NOMO-1 (cell line): ENCODE results near the gene TMEFF2.

Experiments
- DNase-seq, 2 experiments: peaks; one replicate each; lab custom pipeline; 2025; ENCODE audit not compliant: unreplicated experiment in 2 of 2; lab: John Stamatoyannopoulos, UW

TMEFF2 gene, protein sequence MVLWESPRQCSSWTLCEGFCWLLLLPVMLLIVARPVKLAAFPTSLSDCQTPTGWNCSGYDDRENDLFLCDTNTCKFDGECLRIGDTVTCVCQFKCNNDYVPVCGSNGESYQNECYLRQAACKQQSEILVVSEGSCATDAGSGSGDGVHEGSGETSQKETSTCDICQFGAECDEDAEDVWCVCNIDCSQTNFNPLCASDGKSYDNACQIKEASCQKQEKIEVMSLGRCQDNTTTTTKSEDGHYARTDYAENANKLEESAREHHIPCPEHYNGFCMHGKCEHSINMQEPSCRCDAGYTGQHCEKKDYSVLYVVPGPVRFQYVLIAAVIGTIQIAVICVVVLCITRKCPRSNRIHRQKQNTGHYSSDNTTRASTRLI

DNA sequence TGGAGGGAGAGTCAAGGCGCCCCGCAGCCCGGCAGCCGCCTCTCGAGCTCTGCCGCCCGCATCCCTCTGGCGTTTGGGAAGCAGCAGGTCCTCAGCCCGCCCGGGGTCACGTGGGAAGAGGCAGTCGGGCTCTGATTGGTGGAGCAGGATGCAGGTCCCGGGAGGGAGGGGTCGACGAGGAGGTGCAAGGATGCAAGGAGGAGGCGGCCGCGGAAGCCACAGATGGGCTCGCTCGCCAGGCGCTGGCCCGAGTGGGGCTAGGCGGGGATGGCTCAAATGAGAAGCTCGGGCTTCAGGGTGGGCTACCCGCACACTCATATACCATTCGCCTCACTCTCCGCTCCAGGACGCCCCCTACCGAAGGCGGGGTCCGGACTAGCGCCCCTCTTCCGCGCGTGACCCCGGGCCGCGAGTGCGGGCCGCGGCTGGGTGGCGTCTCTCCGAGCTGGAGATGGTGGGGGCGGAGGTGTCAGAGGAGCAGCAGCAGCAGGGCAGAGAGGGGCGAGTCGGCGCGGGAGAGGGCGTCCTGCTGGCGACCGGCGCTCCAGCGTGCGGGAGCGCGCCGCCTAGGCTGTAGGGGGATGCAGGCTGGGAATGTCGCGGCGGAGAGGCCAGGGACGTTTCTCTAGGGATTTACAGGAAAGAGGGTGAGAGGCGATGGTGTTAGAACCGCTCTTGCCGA is at the start of gene TMEFF2:
TMEFF2 (minus strand) TSS at position 68 of the 682 bp plus-strand sequence. CDS start 409 bp downstream, outside the sequence.
- DNase-seq, result no peak

DNA sequence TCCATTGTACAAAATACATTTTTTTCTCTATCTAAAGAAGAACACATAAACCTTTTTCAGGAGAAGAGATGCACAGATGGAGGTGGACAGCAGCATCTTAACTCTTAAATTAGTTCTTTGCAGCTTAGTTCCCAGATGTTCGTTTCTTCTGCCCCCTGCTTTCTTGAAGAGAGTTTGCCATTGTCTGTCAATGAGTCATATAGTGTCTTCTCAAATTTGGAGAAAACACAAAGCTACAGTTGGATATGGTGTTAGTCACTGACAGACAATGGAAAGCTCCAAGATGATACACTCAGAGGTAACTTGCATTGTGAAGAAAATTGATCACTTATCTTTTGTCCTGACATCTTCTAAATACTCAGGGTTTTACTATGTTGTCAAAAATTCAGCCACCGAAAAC is 48.8 kb upstream of the TMEFF2 start:
- no peak for DNase-seq

DNA sequence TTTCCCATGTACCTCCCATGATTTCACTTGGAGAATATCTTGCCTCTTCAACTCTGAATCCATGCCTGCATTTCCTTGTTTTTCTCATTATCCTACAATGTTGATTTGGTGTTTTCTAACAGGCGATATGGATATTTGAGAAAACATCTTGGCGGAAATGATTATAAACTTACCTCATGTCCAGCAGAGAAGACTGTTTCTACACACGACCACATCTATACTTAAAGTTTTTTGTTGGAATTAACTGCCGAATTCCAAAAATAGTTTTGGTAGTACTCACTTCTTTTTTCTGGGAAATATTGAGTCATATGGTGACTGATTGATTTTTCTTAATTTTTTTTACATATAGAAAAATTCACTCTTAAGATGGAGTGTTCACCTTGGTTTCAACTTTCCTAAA is 41.4 kb upstream of the TMEFF2 start:
- no peak for DNase-seq

DNA sequence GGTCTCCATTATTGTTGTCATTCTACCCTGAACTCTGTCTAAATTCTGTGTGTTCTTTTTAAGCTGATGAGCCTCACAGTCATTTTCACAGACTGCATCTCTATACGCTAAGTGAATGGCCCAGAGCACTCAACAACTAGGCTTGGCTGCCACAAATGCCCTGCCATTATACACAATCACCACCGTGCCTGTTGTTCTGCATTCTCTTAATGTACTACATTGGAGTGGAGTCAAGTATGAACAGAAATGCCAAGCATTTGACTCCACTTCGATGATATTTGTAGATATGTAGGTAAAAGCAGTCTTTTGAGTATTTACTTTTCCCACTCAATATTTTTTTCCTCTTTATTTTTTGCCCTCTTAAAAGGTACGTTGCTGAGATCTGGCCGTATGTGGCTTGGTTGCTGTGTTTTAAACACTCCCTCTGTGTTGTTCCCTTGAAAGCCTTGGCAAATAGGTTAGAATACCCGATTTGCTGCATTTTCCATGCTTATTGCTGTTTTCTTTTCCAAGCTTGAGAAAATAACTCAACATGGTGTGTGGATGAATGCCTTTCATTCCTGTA is 36.2 kb upstream of the TMEFF2 start:
- DNase-seq, result no peak

DNA sequence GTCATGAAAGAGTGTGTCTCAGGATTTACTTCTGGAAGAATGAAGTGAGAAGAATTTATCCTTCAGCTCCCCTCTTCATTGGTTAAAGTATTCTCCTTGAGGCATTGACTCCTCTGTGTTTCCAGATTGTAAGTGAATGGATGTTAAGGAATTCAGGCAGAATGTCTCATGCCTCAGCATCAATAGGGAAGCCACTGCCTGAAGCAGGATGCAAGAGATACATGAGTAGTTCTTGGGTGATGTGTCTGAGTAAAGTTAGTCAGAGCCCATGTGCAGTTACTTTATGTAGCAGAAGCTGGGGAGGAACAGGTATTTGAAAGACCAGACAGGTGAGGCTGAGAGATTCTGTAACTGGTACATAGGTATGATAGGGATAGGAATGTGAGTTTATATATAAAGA is 34.0 kb upstream of the TMEFF2 start:
- no peak for DNase-seq

DNA sequence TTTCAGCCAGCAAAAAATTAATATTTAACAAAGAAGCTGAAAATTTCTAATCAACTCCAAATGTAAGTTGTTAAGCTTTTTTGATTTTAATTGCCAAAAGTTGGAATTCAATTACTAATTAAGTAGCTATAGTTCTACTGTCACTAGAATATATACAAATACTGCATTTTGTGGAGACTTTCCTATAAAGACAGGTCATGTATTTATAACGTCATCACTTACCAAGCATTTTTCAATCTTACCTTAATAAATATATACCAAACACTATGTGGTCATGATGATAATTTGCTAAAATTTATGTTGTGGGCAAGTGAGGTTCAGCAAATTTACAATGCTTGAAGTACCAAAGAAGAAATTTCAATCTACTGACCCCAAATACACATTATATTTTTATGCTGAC is 24.2 kb upstream of the TMEFF2 start:
- DNase-seq, result no peak

DNA sequence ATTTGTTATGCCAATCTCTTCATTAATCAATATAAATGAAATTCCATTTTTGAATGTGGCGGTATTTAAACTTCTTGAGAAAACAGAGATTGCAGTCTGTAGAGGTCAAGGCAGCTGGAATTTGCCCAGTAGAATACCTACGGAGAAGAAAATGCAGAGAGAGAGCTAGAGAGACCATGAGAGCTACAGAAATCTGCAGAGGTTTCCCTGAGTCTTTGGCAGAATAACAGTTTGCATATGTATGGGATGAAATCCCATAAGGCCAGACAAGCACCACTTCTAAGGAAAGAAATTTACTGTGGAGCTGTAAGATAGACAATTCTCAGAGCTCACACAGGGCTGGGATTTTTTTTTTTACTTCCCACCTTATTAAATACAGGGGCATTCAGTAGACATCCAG is 23.6 kb upstream of the TMEFF2 start:
- DNase-seq, result no peak

DNA sequence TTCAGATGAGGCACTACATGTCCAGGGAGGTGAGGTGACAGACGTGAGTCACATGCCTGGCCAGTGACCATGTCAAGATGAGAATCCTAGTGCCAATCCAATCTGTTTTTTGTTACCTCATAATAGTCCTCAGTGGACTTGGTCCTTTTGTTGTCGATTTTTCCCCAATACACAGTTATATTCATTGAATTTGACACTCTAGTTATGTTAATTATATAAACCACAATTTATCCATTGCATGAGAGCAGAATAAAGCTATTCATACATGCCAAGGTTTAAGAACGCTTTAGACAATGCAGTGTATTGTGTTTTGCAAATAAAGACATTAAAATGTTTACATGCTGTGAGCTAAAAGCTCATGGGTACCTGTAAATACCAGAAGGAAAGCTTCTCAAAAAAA is 21.6 kb upstream of the TMEFF2 start:
- DNase-seq, result no peak

DNA sequence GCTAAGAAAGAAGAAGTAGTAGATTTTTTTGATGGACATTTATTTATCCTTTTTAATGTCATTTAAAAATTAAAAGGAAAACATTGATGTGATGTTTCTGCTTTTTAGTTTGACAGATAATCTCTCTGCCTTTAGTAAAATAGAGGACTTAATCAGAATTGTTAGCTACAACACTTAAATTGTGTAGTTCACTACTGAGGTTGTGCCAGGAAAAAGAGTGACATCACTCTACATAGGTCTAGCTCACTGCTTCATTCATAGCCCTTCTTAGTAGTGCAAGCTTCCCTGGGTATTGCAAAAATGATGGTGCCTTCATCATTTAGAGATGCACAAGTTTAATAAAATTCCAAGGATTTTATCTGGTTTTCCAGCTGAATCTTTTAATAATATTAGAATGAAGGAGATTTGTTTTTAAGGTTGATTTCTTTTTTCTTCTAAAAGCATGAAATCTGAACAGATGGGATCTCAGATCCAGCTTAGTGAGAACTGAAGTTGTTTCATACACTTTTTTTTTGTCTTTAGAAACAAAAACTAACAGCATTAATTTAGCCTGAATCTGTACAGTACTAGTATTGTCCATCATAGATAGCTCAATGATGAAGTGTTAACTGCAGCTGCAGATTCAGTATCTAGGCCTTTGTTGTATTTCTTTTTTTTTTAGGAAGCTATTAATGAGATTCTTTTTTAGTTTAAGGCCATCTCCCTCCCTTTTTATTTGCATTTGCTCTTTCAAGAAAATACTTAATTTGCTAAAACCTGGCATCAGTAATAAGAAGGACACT is 20.6 kb upstream of the TMEFF2 start:
- DNase-seq, result no peak

DNA sequence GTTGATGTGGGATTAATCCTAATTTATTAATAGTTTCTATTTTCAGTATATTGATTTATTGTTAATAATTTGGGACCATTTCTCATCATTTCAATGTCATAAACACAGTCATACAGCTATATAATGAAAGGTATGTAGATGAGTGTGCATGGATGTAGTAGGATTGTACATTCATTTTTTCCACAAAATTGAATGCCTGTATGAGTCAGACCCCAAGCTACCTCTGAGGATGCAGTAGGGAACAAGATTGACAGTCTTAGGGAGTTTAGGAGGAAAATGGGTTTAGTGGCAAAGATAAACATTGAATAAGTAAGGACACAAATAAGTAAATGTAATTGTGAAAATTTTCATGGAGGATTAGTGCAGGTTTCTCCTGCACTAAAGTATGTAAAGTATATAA is 14.1 kb upstream of the TMEFF2 start:
- no peak for DNase-seq

DNA sequence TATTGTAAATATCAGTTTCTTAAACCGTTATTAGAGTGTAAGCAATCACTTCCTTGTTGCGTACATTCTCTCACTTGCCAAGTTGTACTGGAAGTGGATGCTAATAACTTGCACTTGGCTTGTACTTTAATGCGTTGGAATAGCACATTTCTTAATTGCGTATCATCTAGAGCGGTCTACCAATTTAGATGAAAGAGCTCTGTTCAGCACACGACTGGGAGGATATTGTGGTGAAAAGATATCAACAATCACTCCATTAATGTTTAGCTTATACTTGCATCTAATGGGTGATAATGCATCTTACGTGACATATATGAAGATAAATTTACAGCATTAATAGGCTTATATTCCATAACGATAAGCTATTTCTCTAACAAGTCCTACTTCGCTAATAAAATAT is 11.7 kb upstream of the TMEFF2 start:
- DNase-seq, result no peak

DNA sequence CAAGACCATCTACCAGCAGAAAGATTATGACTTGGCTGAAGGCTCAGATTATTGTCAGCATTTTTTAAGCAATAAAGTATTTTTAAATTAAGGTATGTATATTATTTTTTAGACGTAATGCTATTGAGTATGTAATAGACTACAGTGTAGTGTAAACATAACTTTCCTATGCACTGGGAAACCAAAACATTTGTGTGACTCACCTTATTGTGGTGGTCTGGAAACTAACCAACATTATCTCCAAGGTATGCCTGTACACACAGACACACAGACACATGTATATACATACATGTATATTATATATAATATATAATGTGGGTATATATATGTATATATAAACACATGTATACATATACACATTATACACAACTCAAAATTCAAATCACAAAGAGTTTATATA is 9.1 kb upstream of the TMEFF2 start:
- DNase-seq, result no peak

DNA sequence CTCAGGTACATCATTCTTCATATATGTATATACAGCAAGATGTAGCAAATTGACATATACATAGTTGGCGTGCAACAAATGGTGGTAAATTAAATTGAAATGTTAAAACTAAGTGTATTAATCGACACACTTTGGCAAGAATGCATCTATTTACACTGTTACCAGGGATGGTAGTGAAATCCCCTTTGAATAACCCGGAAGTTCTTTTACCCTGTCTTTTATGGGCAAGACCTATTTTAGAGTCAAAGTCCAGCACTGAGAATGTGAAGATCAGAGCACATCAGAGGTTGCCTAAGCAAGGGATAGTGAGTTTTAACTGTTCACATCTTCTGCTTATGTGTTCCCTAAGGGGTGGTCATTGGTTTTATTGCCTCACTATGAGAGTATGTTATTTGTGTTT is 7.6 kb upstream of the TMEFF2 start:
- DNase-seq, result no peak

DNA sequence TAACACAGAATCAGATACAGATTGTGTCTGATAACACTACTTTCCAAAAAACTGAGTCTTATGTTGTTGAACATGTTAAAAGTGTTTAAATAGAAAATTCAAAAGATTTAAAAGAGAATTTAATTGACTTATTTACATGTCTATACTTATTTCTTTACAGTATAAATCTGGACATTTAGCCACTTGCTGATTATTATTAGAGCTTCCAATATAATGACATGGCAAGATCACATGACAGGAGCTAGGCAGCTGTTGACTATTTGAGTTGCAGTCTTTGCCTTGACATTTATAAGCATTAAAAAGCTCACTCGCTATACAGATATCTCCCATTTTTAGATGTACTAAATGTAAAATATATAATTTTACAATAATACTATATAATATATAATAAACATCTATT is 6.4 kb upstream of the TMEFF2 start:
- DNase-seq, result no peak

DNA sequence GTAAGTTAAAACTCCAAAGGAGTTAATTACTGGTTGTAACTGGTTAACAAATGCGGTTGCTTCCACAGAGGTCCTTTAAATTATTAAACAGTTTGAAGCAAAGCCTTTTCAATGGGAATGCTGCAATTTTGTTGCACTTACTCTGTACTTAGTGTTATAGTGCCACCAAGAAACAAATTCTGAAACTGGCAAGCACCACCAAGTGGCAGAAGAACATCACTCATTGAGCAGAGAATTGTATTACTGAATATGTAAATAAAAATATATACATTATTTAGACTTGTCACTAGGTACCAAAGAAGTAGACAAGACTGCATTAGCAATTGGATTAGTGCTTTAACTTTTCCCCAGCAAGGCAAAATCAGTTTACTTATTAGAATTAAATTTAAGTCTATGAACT is 2.6 kb upstream of the TMEFF2 start:
- DNase-seq, result no peak

DNA sequence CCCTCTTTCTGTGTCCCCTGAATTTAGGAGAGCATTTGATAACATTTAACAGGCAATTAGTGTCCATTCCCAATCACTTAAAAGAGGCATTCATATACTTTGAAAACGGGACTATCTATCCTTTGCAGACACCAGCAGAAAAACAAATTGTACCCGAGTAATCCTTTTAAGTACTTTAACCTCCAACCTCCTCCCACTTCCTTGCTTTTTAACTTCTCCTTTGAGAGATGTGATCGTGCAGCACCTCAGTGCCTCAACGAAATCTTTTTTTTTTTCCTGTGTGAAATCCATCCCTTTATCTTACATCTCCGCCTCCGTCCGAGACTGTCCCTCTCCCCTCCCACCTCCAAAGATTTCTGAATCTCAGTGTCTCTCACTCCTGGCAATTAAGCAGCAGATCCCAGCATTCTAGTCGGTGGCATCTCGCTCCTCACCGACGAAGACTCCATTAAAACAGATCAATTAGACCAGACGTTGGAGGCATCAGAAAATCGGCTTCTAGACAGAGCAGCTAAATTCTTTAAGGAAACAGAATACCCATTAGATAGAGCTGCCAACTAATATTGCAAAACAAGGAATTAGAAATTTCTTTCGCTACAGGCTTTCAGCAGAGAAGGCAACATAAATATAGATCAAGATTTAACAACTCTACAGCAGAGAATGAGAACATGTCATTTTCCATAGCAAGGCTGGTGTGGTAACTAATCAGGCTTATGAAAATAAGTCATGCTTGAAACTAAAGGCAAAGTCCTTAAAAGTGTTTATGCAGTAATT is 1.9 kb upstream of the TMEFF2 start:
- DNase-seq, result no peak

DNA sequence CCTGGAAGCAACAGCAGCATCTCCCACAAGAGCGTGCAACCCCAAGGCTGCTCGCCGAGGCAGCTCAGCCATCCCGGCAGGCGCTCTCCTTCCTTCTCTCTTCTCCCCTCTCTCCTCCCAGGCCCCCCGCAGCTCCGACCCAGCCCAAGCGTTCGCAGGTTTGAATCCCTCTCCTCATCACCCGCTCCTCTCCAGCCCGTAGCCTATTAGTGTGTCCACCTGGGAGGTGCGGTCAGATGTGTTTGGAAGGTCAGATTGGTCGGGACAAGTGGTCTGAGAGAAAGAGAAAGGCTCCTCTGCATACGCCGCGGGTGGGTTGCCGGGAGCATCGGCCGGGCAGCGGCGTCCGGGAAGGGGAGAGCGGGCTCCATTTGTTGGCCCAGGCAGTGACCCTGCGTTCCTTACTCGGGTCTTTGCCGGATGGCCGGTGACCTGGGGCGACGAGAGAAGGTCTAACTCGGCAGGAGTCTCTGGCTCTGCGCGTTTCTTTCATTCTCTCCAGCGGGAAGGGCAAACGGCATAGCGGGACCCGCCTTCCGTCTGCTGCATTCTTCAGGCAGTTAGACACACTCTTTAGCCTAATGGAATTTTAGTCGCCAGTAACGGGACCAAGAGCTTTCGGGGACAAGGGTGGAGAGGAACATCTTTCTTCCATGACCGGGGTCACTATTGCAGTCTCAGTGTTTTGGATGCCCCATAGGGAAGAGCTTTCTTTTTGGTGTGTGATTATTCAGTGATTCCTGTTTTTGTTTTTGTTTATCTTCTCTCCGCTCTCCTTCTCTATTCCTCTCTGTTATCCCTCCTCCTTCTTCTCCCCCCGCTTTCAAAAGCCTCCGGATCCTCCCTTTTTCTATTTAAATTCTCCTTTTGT is 1.1 kb upstream of the TMEFF2 start:
- no peak for DNase-seq

DNA sequence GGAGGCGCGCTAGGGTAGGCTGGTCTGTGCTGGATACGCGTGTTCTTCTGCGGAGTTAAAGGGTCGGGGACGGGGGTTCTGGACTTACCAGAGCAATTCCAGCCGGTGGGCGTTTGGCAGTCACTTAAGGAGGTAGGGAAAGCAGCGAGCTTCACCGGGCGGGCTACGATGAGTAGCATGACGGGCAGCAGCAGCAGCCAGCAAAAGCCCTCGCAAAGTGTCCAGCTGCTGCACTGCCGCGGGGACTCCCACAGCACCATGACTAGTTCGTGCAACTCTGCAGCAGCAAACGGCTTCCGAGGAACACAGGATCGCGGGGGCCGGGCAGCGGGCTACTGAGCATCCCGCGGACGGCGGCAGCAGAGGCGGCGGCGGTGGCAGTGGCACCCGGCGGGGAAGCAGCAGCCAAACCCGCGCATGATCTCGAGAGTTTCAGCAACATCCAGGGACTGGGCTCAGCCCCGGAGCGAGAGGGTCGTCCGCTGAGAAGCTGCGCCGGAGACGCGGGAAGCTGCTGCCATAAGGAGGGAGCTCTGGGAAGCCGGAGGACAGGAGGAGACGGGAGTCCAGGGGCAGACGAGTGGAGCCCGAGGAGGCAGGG is 368 bp downstream of the TMEFF2 start:
- DNase-seq, result no peak

DNA sequence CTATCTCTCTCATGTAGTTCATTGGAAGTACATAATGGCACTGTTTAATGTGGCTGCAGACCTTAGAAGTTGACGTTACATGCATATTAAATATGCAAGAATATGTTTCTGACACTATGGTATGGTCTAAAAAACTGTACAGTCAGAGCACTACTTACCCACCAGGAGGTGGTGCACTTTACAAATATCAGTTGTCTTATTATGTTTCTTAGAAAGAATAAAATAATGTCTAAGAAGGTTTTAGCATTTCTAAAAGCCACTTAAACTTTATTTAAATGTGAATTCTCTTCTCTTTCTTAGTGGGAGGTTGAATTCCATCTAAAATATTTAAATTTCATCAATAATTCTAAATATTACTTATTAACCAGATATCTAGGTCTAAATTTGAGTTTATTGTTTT is 4.3 kb downstream of the TMEFF2 start:
- peak in 1 of 2 experiments; percentile 10 for DNase-seq
